Stimulated activated CD4-positive, alpha-beta T cell treated with anti-CD3 and anti-CD28 coated beads, Interleukin-4, amount 100 ng/mL, for 48 hours (primary cell): ENCODE results near the gene CDH23.

Experiments
- DNase-seq, 2 donors: peaks; one replicate each; pipeline ENCODE4 v3.0.0-alpha.2; 2020; ENCODE audit warnings: low read depth in 2 of 2

Gene CDH23

DNA sequence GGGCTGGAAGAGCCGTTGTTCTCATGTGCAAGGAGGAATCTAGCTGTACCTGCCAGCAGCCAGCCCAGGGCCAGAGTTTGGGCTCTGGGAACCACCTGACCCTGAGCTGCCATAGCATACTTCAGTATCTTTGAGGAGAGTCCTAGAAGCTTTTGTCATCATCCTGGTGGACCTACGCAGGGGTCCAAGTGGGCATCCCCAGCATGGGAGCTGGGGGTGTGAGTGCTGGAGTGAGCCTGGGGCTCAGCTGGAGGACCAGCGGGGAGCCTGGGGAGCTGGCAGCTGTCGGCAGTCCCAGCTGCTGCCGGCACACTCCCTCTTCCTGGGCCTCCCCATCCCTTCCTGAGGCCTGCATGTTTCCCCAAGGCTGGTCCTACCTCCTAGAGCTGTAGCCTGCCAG is 290.4 kb downstream of the CDH23 start:
- no peak for DNase-seq

- DNase-seq = no peak
These were observed 290.8 kb downstream of the CDH23 start for GRCh38 chr10:71687480-71687879.

GRCh38 chr10:71688256-71688655 is 291.5 kb downstream of the CDH23 start:
- no peak for DNase-seq

DNA sequence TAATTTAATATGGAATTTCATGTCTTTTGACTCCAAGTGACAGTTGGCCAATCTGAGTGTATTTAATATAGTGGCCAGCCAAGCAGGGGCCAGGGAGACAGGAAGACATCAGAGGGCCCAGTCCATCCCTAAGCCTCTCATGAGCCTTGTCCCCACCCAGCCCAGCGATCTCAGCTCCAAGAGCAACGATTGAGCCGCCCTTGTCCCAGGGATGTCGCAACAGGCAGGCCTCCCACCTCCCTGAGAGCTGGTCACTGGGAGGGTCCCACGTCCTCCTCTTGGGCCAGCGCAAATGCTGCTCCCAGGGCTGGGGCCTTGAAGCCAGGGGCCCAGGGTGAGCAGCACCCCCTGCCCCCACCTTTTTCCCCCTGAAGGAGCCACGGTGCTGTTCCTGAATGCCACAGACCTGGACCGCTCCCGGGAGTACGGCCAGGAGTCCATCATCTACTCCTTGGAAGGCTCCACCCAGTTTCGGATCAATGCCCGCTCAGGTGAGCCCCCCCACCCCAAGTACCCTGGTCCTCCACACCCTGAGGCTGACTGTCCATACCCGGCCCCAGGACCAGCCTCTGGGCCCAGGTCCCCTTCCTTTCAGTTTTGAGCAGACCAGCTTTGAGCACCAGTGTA is 293.5 kb downstream of the CDH23 start:
- DNase-seq = no peak

GRCh38 chr10:71691405-71691804 is 294.7 kb downstream of the CDH23 start:
- DNase-seq = no peak

- no peak for DNase-seq
These were observed 296.0 kb downstream of the CDH23 start for GRCh38 chr10:71692598-71693306.

GRCh38 chr10:71693377-71693776 is 296.7 kb downstream of the CDH23 start:
- no peak for DNase-seq

- DNase-seq = no peak
These were observed 297.4 kb downstream of the CDH23 start for GRCh38 chr10:71694039-71694501.

GRCh38 chr10:71694567-71694968 is 297.8 kb downstream of the CDH23 start:
- DNase-seq = no peak

DNA sequence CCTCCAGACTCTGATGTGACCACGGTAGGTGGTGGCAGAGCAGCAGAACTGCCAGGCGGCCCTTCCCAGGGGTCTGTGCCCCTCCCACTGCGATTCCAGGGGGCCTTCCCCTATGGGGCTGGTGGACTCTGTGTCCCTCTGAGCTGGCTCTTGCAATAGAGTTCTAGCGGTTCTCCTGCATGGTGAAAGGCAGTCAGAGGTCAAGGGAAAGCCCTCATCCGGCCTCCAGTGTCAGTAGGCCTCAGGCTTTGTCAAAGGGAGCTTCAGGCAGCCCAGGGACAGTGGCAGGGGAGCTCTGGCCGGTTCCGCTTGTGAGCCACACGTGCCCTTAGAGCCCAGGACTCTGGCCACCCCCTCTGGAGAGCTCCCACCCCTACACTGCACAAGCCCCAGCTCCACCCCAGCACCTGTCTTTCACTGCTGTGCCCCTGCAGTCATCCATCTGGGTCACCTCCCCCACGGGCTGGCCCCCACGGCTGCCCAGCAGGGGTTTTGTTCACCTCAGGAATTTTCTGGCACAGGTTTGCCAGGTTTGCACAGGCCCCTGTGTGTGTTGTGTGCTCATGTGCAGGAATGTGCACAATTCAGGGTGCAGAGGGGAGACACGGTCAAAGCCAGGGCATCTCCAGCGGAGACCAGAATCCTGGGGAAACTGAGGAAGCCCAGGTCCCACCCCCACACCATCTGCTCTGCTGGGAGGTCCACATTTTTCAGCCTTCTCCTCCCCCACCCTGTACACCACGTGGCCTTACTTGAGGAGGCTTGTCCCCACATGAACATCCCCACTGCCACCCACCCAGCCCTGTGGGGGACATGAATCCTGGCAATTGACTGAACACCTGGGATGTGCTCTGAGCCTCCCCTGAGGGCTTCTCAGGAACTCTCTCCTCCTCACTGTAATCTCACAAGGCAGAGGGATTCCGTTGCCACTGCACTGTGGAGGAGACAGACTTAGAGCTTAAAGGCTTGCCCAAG is 299.1 kb downstream of the CDH23 start:
- DNase-seq = no peak

DNA sequence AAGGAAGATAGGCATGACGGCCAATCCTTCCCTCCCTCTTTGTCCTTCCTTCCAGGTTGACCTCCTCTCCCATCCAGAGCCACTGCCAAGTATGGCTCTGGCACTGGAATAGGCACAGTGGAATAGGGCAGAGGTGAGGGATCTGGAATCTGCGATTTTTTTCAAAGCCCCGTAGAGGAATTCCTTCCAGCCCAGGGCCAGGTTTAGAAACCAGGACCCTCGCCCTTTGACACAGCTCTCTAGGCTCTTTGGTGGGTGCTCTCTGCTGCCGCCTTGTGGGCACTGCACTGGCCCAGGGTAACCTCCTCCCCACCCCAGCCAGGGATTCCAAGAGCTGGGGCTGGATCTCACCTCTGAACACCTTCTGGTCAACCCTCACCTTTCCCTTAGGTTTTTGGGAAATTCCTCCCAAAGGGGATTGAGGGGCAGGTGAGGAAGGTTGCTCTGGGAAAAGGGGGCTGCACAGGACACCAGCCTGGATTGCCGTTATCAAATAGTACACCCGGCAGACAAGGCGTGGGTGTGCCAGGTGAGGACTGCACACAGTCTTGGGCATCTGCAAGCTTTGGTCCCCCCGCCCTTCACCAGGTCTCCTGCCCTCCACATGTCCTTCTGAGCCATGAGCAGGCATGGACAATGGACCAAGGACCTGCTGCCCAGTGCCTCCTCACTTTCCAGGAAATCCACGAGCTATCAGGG is 300.1 kb downstream of the CDH23 start:
- peak; percentile 62 to 69 for DNase-seq

GRCh38 chr10:71697938-71698709 is 301.4 kb downstream of the CDH23 start:
- DNase-seq = peak in 1 of 2 donors; percentile 37

DNA sequence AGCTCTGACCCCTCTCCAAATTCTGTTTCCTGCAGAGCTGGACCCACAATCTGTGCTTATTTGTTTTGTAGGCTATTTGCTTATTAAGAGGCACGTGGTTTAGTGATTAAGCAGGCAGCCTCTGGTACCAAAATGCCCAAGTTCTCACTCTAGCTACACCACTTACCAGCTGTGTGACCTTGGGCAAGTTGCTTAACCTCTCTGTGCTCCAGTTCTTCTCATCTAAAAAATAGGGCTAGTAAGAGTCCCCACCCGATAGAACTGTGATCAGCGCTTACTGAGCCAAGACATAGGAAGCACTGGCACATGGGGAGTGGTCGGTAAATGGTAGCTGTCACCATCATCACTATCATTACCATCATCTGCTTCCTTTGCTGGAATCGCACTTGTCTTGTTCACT is 302.0 kb downstream of the CDH23 start:
- DNase-seq = no peak

GRCh38 chr10:71700731-71701368 is 304.1 kb downstream of the CDH23 start:
- no peak for DNase-seq

DNA sequence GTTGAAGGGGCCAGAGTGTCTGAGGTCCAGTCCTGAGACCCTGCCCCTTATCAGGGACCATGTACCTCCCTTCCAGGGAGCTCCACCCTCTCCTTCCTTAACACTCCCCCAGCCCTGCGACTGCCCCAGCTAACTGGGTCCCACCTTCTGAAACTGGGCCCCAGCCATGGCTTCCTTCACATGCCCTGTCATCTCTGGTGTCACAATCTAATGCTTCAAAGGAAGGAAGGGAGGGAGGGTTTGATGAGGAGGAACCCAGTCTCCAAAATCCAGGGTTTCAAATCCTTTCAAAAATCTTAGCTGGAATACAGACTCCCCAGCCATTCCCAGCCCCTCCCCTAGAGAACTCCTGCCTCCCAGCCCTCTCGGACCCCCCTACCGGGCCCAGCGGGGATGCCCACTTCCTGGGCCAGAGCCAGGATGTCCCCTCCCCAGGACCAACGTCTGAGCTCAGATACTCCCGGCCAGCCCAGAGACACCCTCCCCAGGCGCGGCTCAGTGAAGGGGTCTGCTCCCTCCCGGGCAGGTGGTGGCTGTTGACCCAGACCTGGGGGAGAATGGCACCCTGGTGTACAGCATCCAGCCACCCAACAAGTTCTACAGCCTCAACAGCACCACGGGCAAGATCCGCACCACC is 304.9 kb downstream of the CDH23 start:
- no peak for DNase-seq

- DNase-seq = no peak
These were observed 306.9 kb downstream of the CDH23 start for GRCh38 chr10:71703577-71703976.

DNA sequence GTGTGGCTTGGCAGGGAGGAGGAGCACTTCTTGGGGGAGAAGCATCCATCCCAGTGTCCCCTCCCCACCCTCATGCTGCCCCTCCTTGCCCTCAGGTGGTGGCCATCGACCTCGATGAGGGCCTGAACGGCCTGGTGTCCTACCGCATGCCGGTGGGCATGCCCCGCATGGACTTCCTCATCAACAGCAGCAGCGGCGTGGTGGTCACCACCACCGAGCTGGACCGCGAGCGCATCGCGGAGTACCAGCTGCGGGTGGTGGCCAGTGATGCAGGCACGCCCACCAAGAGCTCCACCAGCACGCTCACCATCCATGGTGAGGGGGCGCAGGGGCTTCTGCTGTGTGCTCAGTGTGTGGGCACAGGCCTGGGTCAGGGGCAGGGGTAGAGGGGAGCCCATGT is 308.1 kb downstream of the CDH23 start:
- DNase-seq = no peak

DNA sequence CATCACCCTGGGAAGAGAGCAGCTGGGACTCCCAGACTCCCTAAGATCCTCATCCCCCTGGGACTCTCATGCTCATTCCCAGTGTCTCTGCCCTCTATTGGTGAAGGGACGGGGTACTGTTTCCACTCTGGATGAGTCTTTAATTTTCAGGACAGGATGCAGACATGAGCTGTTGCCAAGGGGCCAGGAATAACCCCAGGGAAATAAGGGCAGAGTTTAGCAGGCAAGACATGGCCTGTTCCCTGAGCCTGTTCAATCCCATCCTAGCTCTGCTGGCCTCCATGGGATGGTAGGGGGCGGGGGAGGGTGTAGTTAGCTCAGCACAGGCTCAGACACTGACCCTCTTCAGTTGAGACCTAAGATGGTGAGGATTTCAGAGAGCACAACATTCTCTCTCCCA is 308.9 kb downstream of the CDH23 start:
- no peak for DNase-seq

- no peak for DNase-seq
These were observed 309.7 kb downstream of the CDH23 start for GRCh38 chr10:71706216-71707121.
